HepG2 (cell line): ENCODE results near the gene LDLRAP1. TPM values are rescaled to one million over a fixed set of nuclear protein-coding genes. Genes with fewer than 3 reads are reported as not detected.
A peak's percentile ranks its signal among the peaks of the same experiment; 100 is the strongest.

ENCODE experiments used
- ATAC-seq: fragments of 200-7000 bp; cut with Tn5 transposase; 3 replicates; pipeline ENCODE4 v1.9.1; 2020; ENCODE audit warnings: mild to moderate bottlenecking, moderate library complexity
- BruUV-seq: library from RNA; stranded (reverse); fragments of 400-500 nt; replicated peaks from 2 replicates; lab custom pipeline; 2021; lab: Mats Ljungman, UMichigan
- CTCF ChIA-PET: fragments of 300-600 bp; formaldehyde crosslinking; extraction: SDS; loops from one replicate; lab custom pipeline; 2021; ENCODE audit warnings: low total read pairs, inconsistent platforms, low intra/inter-chr PET ratio; lab: Yijun Ruan, JAX
- POLR2A ChIA-PET: fragments of 350-600 bp; sonication (Branson Sonifier 250); formaldehyde crosslinking; loops from one replicate; lab custom pipeline; 2020; ENCODE audit warnings: antibody characterized with exemption, inconsistent platforms; lab: Yijun Ruan, JAX
- DNase-seq: peaks from one replicate; pipeline ENCODE4 v3.0.0-alpha.2; 2015; ENCODE audit warnings: low spot score
- FAIRE-seq: peaks from 3 replicates; lab custom pipeline; 2011; peaks lifted over from hg19 to GRCh38; lab: Jason Lieb, UNC
- H2AFZ ChIP-seq: one replicate; pipeline ENCODE4 v1.6.1; 2011; ENCODE audit warnings: low read length, inconsistent platforms
- H3K27ac ChIP-seq: fragments of 300-600 bp; 3 replicates; pipeline ENCODE4 v1.8.0; 2011; ENCODE audit warnings: mixed run types, mild to moderate bottlenecking, mixed read lengths, low read length, inconsistent platforms; ENCODE audit not compliant: insufficient read depth; ENCODE audit errors: extremely low read length
- H3K27me3 ChIP-seq, 2 experiments: fragments of 200-600 bp in 1 of 2; 2 replicates in 1 of 2; 3 replicates in 1 of 2; pipeline versions ENCODE4 v1.6.0 to v1.8.0; 2011; ENCODE audit warnings: low read length in 2 of 2, mild to moderate bottlenecking in 2 of 2, moderate library complexity in 2 of 2, inconsistent platforms in 1 of 2; ENCODE audit not compliant: insufficient read depth in 2 of 2, control insufficient read depth in 1 of 2
- H3K36me3 ChIP-seq, 2 experiments: fragments of 200-600 bp in 1 of 2; replicated peaks in 1 of 2; 2 replicates in 1 of 2; 3 replicates in 1 of 2; pipeline versions ENCODE4 v1.5.1 to v1.8.0; 2011; ENCODE audit warnings: low read length in 2 of 2, inconsistent platforms in 1 of 2; ENCODE audit not compliant: insufficient read depth in 2 of 2, control insufficient read depth in 1 of 2
- H3K4me1 ChIP-seq: 2 replicates; pipeline ENCODE4 v1.5.1; 2012; ENCODE audit warnings: low read length, inconsistent platforms; ENCODE audit not compliant: insufficient read depth
- H3K4me2 ChIP-seq: 2 replicates; pipeline ENCODE4 v1.6.0; 2011; ENCODE audit warnings: low read depth, low read length, inconsistent platforms
- H3K4me3 ChIP-seq, 3 experiments: fragments of 200-600 bp in 1 of 3; sonication (generic), shearing (Covaris generic) in 1 of 3; replicated peaks in 1 of 3; 2 replicates each; pipeline ENCODE4 v1.5.1; 2011 to 2016; ENCODE audit warnings: low read length in 3 of 3, inconsistent platforms in 2 of 3, low read depth in 2 of 3, mild to moderate bottlenecking in 2 of 3, control low read depth in 1 of 3, mixed read lengths in 1 of 3; ENCODE audit not compliant: insufficient read depth in 1 of 3
- H3K79me2 ChIP-seq: one replicate; pipeline ENCODE4 v1.6.1; 2011; ENCODE audit warnings: low read length, inconsistent platforms; ENCODE audit not compliant: insufficient read depth
- H3K9ac ChIP-seq: 2 replicates; pipeline ENCODE4 v1.6.0; 2011; ENCODE audit warnings: mild to moderate bottlenecking, low read depth, low read length, inconsistent platforms; ENCODE audit not compliant: insufficient read depth
- H3K9me3 ChIP-seq: 2 replicates; pipeline ENCODE4 v1.5.1; 2012; ENCODE audit warnings: mild to moderate bottlenecking, low read length
- H4K20me1 ChIP-seq: 2 replicates; pipeline ENCODE4 v1.6.0; 2011; ENCODE audit warnings: inconsistent platforms, mild to moderate bottlenecking, low read length, moderate library complexity; ENCODE audit not compliant: insufficient read depth
- ARID2 ChIP-seq: sonication (generic); formaldehyde crosslinking; IDR thresholded peaks from 2 replicates; pipeline ENCODE4 v1.8.1; 2022; ENCODE audit warnings: mild to moderate bottlenecking, missing genetic modification reagents, borderline replicate concordance
- ERF ChIP-seq: IDR thresholded peaks from 2 replicates; pipeline ENCODE4 v1.6.1; 2018; ENCODE audit warnings: missing biosample characterization, missing genetic modification reagents
- HIVEP1 ChIP-seq: sonication (generic); formaldehyde crosslinking; IDR thresholded peaks from 2 replicates; pipeline ENCODE4 v1.4.0; 2020; ENCODE audit warnings: mild to moderate bottlenecking, missing genetic modification reagents
- NFE2L1 ChIP-seq: sonication (generic); formaldehyde crosslinking; IDR thresholded peaks from 2 replicates; pipeline ENCODE4 v1.4.0; 2020; ENCODE audit warnings: missing genetic modification reagents, mild to moderate bottlenecking, borderline replicate concordance
- PCBP1 ChIP-seq: fragments of 200-400 bp; formaldehyde crosslinking; IDR thresholded peaks from 2 replicates; pipeline ENCODE4 v1.6.1; 2017; ENCODE audit warnings: mild to moderate bottlenecking, low read depth, low read length, borderline replicate concordance
- RXRA ChIP-seq: sonication (generic); formaldehyde crosslinking; IDR thresholded peaks from 2 replicates; pipeline ENCODE4 v1.5.1; 2020; ENCODE audit warnings: missing genetic modification reagents
- TAF1 ChIP-seq: sonication (generic); formaldehyde crosslinking; IDR thresholded peaks from 2 replicates; pipeline ENCODE4 v1.4.0; 2020; ENCODE audit warnings: missing genetic modification reagents
- ZFP36L2 ChIP-seq: sonication (generic); formaldehyde crosslinking; IDR thresholded peaks from 2 replicates; pipeline ENCODE4 v1.4.0; 2020; ENCODE audit warnings: missing genetic modification reagents
- ZNF362 ChIP-seq: sonication (generic); formaldehyde crosslinking; IDR thresholded peaks from 2 replicates; pipeline ENCODE4 v1.4.0; 2020; ENCODE audit warnings: missing genetic modification reagents, mild to moderate bottlenecking, borderline replicate concordance
- ZNF644 ChIP-seq: IDR thresholded peaks from 2 replicates; pipeline ENCODE4 v1.6.1; 2016; ENCODE audit warnings: low read depth
- ZNF777 ChIP-seq: sonication (generic); formaldehyde crosslinking; IDR thresholded peaks from 2 replicates; pipeline ENCODE4 v1.4.0; 2020; ENCODE audit warnings: missing genetic modification reagents
- WGBS: methylation state at CpG from one replicate; pipeline ENCODE4 v1.1.6; 2017; ENCODE audit warnings: low lambda C conversion rate; 5-methylcytosine and 5-hydroxymethylcytosine counted together
- in situ Hi-C: cut with HindIII; loops from 2 replicates; pipeline ENCODE4 v1.10.0; 2017; ENCODE audit warnings: low pct_unique_long_range_greater_than_20kb; ENCODE audit not compliant: extremely low pct_ligation_motif_present
- intact Hi-C: fragments of 100-400 bp; cut with micrococcal nuclease; formaldehyde crosslinking; loops from one replicate; pipeline ENCODE4 v1.10.0; 2022; ENCODE audit not compliant: unreplicated experiment
- polyA plus RNA-seq, 8 experiments: library from polyadenylated mRNA; depleted of rRNA in 3 of 8; stranded (reverse) in 7 of 8; unstranded in 1 of 8; fragments of >200 nt; fragmentation: Illumina TruSeq in 4 of 8; extraction: Trizol in 4 of 8; gene quantifications; 2 replicates each; pipeline versions ENCODE4 v1.2.1 to v1.2.3, GENCODE V29; 2011 to 2016; ENCODE audit warnings: low read depth in 4 of 8, missing spikeins in 1 of 8, mixed read lengths in 1 of 8; ENCODE audit not compliant: insufficient read depth in 1 of 8
- total RNA-seq, 5 experiments: library from RNA; depleted of rRNA; stranded (reverse); fragments of >200 nt; fragmentation: Illumina TruSeq; extraction: Trizol; gene quantifications; 2 replicates each; pipeline ENCODE4 v1.2.3, GENCODE V29; 2016; ENCODE audit warnings: low read depth in 1 of 5

Gene LDLRAP1
- total and polyA plus RNA-seq, 2 of the 13 experiments (the other 11 are each of a cell fraction or from before 2014, with no cell fraction given), result 7.2 to 12.1 TPM

GRCh38 chr1:25505656-25506385, 37.6 kb upstream of the LDLRAP1 start:
- no peak overlapping the region for H2AFZ ChIP-seq
- CTCF ChIA-PET, result no interaction called here
- intact Hi-C loops, result no loop called here
- no peaks in the 10 kb centered on the region for H3K9me3 ChIP-seq
- H3K9ac ChIP-seq, result no peak overlapping the region
- H3K36me3 ChIP-seq, result no peaks in the 10 kb centered on the region
- TF ChIP-seq RXRA, result no peak
- no peak for TF ChIP-seq ERF (CRISPR knock-in tag)
- no peak for TF ChIP-seq ZNF644
- TF ChIP-seq HIVEP1 (CRISPR knock-in tag), result no peak
- TF ChIP-seq ZNF777, result no peak
- no peak for TF ChIP-seq ZFP36L2 (CRISPR knock-in tag)
- no peak for TF ChIP-seq ARID2 (CRISPR knock-in tag)
- TF ChIP-seq TAF1, result no peak
- no peak for TF ChIP-seq NFE2L1 (CRISPR knock-in tag)
- no peak for TF ChIP-seq ZNF362 (CRISPR knock-in tag)
- TF ChIP-seq PCBP1, result no peak
- FAIRE-seq (no peak), DNase-seq (no peak), ATAC-seq (no peak; the same call in 2 of the 3 replicates)
- no peak overlapping the region for H3K4me3 ChIP-seq
- 75% methylated on average over 14 of the region's 14 CpGs for WGBS
- no peaks in the 10 kb centered on the region for H4K20me1 ChIP-seq
- no peak overlapping the region for H3K27ac ChIP-seq
- no peaks in the 10 kb centered on the region for H3K79me2 ChIP-seq
- peak overlapping the region; percentile 68 for H3K4me2 ChIP-seq
- H3K27me3 ChIP-seq, result no peaks in the 10 kb centered on the region; a peak in 1 of 5 replicates
- POLR2A ChIA-PET, result no interaction called here
- peaks cover 19% of the 10 kb centered on the region for H3K4me1 ChIP-seq
- in situ Hi-C loops, result loop anchor here (25.0 kb wide), 1 partner anchor 94 kb away; the partner anchor contains the start of gene RHCE
- BruUV-seq, result no TSS peak
